Keratinocyte (primary cell): ENCODE results near the gene HES3. TPM values are rescaled to one million over a fixed set of nuclear protein-coding genes. Genes with fewer than 3 reads are reported as not detected.

Experiments used
- DNase-seq: peaks from one replicate; pipeline ENCODE4 v3.0.0-alpha.2; 2011; ENCODE audit warnings: low read depth, missing footprints, low spot score
- FAIRE-seq: peaks from 2 replicates; lab custom pipeline; 2011; peaks lifted over from hg19 to GRCh38; lab: Jason Lieb, UNC
- H2AFZ ChIP-seq: 2 replicates; pipeline ENCODE4 v1.6.0; 2012; ENCODE audit warnings: low read length, control low read depth, inconsistent platforms; ENCODE audit not compliant: control insufficient read depth
- H3K27ac ChIP-seq: 2 replicates; pipeline ENCODE4 v1.5.1; 2011; ENCODE audit warnings: low read length; ENCODE audit not compliant: control insufficient read depth, insufficient read depth
- H3K27me3 ChIP-seq: 3 replicates; pipeline ENCODE4 v1.6.0; 2011; ENCODE audit warnings: low read length; ENCODE audit not compliant: control insufficient read depth, insufficient read depth; ENCODE audit errors: extremely low read depth
- H3K36me3 ChIP-seq, 2 experiments: 2 replicates in 1 of 2; 3 replicates in 1 of 2; pipeline ENCODE4 v1.5.1; 2011; ENCODE audit warnings: low read length in 2 of 2, mild to moderate bottlenecking in 1 of 2; ENCODE audit not compliant: control insufficient read depth in 2 of 2, insufficient read depth in 2 of 2; ENCODE audit errors: extremely low read depth in 1 of 2
- H3K4me1 ChIP-seq: 3 replicates; pipeline ENCODE4 v1.5.1; 2011; ENCODE audit warnings: low read length; ENCODE audit not compliant: control insufficient read depth, insufficient read depth; ENCODE audit errors: extremely low read depth
- H3K4me2 ChIP-seq: 3 replicates; pipeline ENCODE4 v1.6.0; 2011; ENCODE audit warnings: low read depth, low read length; ENCODE audit not compliant: control insufficient read depth, insufficient read depth; ENCODE audit errors: extremely low read depth
- H3K4me3 ChIP-seq, 3 experiments: fragments of 200-600 bp in 1 of 3; sonication (generic) in 1 of 3; 2 replicates in 2 of 3; 3 replicates in 1 of 3; pipeline ENCODE4 v1.5.1; 2011 to 2016; ENCODE audit warnings: low read length in 3 of 3, mild to moderate bottlenecking in 3 of 3, control low read depth in 2 of 3, inconsistent platforms in 1 of 3, low read depth in 1 of 3, mixed read lengths in 1 of 3, mixed run types in 1 of 3, moderate library complexity in 1 of 3; ENCODE audit not compliant: control insufficient read depth in 2 of 3, insufficient read depth in 2 of 3; ENCODE audit errors: extremely low read depth in 1 of 3
- H3K79me2 ChIP-seq: 2 replicates; pipeline ENCODE4 v1.6.0; 2012; ENCODE audit warnings: low read length; ENCODE audit not compliant: control insufficient read depth, insufficient read depth
- H3K9ac ChIP-seq: 3 replicates; pipeline ENCODE4 v1.6.0; 2011; ENCODE audit warnings: low read length; ENCODE audit not compliant: control insufficient read depth, insufficient read depth; ENCODE audit errors: extremely low read depth
- H3K9me1 ChIP-seq: 3 replicates; pipeline ENCODE4 v1.6.0; 2011; ENCODE audit warnings: low read length; ENCODE audit not compliant: control insufficient read depth, insufficient read depth; ENCODE audit errors: extremely low read depth
- H3K9me3 ChIP-seq: 2 replicates; pipeline ENCODE4 v1.5.1; 2012; ENCODE audit warnings: low read depth, low read length; ENCODE audit not compliant: control insufficient read depth
- H4K20me1 ChIP-seq: 3 replicates; pipeline ENCODE4 v1.6.0; 2011; ENCODE audit warnings: low read length; ENCODE audit not compliant: control insufficient read depth, insufficient read depth; ENCODE audit errors: extremely low read depth
- EZH2 ChIP-seq: IDR thresholded peaks from one replicate; pipeline ENCODE4 v1.6.1; 2012; ENCODE audit warnings: inconsistent platforms, mild to moderate bottlenecking, low read length, moderate library complexity
- dilution Hi-C: fragments of 300-500 bp; cut with MboI; formaldehyde crosslinking; loops from one replicate; pipeline ENCODE4 v1.7.0; 2020; ENCODE audit warnings: low sequenced_read_pairs; ENCODE audit not compliant: extremely low pct_ligation_motif_present
- polyA plus RNA-seq, 5 experiments: library from polyadenylated mRNA; depleted of rRNA in 3 of 5; stranded (reverse) in 3 of 5; stranded (forward) in 1 of 5; unstranded in 1 of 5; fragments of >200 nt; gene quantifications; 1 replicate in 1 of 5; 2 replicates in 3 of 5; 3 replicates in 1 of 5; pipeline versions ENCODE4 v1.2.1 to v1.2.3, GENCODE V29; 2011 to 2012; ENCODE audit warnings: missing spikeins in 2 of 5, low read depth in 1 of 5, low replicate concordance in 1 of 5
- TF ChIP-seq, protein P1 (sequence below), 3 experiments: IDR thresholded peaks in 1 of 3; conservative IDR thresholded peaks in 1 of 3; optimal IDR thresholded peaks in 1 of 3; 2 replicates in 2 of 3; 3 replicates in 1 of 3; pipeline versions ENCODE3 to v1.5.1; 2011; ENCODE audit warnings: low read length in 3 of 3, mild to moderate bottlenecking in 3 of 3, moderate library complexity in 2 of 3, control low read depth in 1 of 3, inconsistent platforms in 1 of 3; ENCODE audit not compliant: insufficient read depth in 2 of 3; ENCODE audit errors: extremely low read depth in 1 of 3

Gene HES3
- polyA plus RNA-seq, 1 donor (not counting 4 experiments of a cell fraction or from before 2014, with no cell fraction given) = not detected

DNA sequence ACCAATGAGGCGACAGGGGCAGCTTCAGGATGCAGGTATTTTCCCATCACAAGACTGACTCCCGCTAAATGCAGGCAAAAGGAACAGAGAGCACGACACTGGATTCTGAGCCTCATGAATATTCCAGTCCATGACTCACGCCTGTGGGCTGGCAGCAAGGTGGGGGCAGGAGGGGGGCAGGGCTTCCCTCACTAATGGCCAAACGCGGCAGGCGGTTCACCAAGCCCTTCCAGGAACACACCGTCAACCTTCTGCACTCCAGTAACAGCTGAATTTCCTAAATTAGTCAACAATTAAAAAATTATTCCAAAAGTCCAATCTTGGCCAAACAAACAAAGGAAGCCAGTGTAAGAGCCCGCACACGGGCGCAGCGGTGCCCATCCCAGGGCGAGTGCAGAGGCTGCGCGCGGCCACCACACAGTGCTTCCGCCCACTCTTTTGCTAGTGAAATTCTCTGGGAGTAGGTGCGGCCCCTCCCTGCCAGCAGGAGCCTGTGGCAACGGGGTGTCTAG is 29.5 kb downstream of the HES3 start:
- H3K36me3 ChIP-seq = peaks cover 8 to 31% of the 10 kb centered on the region in 2 experiments
- no peak overlapping the region for H2AFZ ChIP-seq
- dilution Hi-C loops = no loop called here
- no peaks in the 10 kb centered on the region for H3K9me1 ChIP-seq
- FAIRE-seq (peak; percentile 90), DNase-seq (peak; percentile 25)
- TF ChIP-seq EZH2 = no peak
- TF ChIP-seq, protein P1, sequence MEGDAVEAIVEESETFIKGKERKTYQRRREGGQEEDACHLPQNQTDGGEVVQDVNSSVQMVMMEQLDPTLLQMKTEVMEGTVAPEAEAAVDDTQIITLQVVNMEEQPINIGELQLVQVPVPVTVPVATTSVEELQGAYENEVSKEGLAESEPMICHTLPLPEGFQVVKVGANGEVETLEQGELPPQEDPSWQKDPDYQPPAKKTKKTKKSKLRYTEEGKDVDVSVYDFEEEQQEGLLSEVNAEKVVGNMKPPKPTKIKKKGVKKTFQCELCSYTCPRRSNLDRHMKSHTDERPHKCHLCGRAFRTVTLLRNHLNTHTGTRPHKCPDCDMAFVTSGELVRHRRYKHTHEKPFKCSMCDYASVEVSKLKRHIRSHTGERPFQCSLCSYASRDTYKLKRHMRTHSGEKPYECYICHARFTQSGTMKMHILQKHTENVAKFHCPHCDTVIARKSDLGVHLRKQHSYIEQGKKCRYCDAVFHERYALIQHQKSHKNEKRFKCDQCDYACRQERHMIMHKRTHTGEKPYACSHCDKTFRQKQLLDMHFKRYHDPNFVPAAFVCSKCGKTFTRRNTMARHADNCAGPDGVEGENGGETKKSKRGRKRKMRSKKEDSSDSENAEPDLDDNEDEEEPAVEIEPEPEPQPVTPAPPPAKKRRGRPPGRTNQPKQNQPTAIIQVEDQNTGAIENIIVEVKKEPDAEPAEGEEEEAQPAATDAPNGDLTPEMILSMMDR (optimal IDR thresholded peaks at IDR 0.05 in 1 of 3, IDR thresholded peaks at IDR 0.05 in 1 of 3, conservative IDR thresholded peaks at IDR 0.05 in 1 of 3; ENCODE audit: extremely low read depth in 1 of 3, insufficient read depth in 2 of 3, low read length in 3 of 3) = no peak
- no peak overlapping the region for H3K4me2 ChIP-seq
- H4K20me1 ChIP-seq = no peaks in the 10 kb centered on the region
- H3K27ac ChIP-seq = no peak overlapping the region
- no peaks in the 10 kb centered on the region for H3K9me3 ChIP-seq
- no peak overlapping the region for H3K9ac ChIP-seq
- H3K79me2 ChIP-seq = no peaks in the 10 kb centered on the region
- H3K27me3 ChIP-seq = no peaks in the 10 kb centered on the region
- H3K4me1 ChIP-seq = peaks cover 16% of the 10 kb centered on the region
- H3K4me3 ChIP-seq = no peak overlapping the region

DNA sequence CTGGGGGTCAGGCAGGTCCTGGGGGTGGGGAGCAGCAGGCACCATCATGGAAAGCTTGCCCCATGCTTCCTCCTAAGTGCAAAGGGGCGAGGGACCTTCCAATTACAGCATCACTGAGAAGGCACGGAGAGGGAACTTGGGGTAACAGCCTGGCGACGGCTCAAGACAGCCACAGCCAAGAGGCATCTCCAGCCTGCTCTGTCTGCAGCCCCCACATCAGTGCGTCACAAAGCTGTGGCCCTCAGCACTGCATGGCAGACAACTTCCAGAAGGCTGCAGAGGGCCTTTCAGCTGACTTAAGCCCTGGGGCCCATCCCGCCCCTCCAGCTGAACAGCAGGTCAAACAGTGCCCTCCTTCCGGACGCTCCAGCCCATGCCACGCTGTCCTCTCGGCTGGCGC is 30.1 kb downstream of the HES3 start:
- TF ChIP-seq, protein P1 (optimal IDR thresholded peaks at IDR 0.05 in 1 of 3, IDR thresholded peaks at IDR 0.05 in 1 of 3, conservative IDR thresholded peaks at IDR 0.05 in 1 of 3; ENCODE audit: extremely low read depth in 1 of 3, insufficient read depth in 2 of 3, low read length in 3 of 3) = no peak
- TF ChIP-seq EZH2 = no peak

More for the DNA sequence above, 30.1 kb downstream of the HES3 start:
- Histone ChIP-seq H3K36me3 (peaks cover 5 to 31% of the 10 kb centered on the region in 2 experiments), H4K20me1 (no peaks in the 10 kb centered on the region), H3K27ac (no peak overlapping the region), H3K79me2 (no peaks in the 10 kb centered on the region), H3K9me1 (no peaks in the 10 kb centered on the region), H2AFZ (no peak overlapping the region), H3K9ac (no peak overlapping the region), H3K9me3 (no peaks in the 10 kb centered on the region), H3K27me3 (no peaks in the 10 kb centered on the region), H3K4me3 (no peak overlapping the region), H3K4me2 (no peak overlapping the region), H3K4me1 (peaks cover 14% of the 10 kb centered on the region)
- FAIRE-seq (no peak), DNase-seq (no peak)
- dilution Hi-C loops = no loop called here
